HUDEP-2 (cell line): ENCODE data around the gene RTRAF.

ENCODE experiments used
- DNase-seq, 76 experiments: peaks; one replicate each; lab custom pipeline; 2025; ENCODE audit not compliant: unreplicated experiment in 76 of 76; lab: John Stamatoyannopoulos, UW

Gene RTRAF

DNA sequence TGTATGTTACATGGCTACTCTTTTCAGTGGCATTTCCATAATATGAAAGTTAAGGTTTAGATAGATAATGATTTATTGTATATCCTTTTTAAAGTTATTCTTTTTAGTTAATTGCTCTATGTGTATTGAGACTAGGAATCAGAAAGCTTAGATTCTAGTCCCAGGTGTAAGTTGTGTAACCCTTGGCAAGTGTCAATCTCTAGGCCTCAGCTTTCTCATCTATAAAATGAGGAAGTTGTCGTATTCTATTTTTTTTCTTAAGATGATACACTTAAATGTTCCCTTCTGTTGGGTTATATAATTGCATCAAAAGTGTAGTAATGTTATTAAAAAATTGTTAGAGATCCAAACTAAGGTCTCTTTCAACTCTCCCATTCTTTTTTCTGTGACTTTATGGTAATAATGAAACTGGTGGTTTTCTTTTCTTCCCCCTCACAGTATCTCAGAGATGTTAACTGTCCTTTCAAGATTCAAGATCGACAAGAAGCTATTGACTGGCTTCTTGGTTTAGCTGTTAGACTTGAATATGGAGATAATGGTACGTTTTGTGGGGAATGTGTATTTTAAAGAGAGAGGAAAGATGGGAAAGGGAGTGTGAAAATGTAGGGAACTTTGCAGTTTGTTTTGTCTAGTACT lies 4.1 kb downstream of the RTRAF start:
- no peak for DNase-seq

DNA sequence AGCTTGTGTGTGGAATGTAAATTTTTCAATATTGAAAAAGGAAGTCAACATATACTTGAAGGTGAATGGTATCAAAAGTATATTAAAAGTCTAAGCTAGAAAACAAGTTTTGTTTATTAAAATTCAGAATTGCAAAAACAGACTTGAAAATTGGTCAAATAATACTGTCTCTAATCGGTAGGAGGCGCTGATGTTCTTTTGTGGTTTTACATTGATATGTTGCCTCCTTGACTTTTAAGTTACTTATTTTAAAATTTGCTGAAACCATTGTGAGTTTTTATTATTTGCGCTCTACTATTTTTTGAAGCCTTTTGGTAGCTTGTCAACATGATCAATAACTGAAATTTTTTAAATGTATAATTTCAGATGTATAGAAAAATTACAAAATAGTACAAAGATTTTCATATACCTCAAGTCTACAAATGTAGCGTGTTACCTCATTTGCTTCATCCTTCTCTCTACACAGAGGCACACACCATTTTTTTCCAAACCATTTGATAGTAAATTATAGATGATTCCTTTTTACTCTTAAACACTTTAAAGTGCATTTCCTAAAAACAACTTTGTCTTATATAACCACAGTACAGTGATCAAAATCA lies 6.9 kb downstream of the RTRAF start:
- DNase-seq = peak in 14 of 76 experiments; percentile 3 to 33 (median 13)

DNA sequence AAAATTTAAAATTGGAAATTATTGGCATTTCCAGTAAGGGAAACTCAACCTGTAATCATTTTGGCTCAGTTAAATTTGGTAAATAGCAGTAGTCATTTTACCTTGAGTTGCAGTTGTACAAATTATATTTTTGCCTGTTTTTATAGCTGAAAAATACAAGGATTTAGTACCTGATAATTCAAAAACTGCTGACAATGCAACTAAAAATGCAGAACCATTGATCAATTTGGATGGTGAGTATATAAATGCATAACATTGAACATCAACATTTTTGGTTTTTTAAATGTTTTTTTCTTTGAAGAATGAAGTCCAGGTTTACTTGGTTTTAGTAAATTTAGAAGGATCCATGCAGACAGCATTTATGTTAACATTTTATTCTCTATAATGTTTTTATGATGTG lies 9.0 kb downstream of the RTRAF start:
- no peak for DNase-seq

DNA sequence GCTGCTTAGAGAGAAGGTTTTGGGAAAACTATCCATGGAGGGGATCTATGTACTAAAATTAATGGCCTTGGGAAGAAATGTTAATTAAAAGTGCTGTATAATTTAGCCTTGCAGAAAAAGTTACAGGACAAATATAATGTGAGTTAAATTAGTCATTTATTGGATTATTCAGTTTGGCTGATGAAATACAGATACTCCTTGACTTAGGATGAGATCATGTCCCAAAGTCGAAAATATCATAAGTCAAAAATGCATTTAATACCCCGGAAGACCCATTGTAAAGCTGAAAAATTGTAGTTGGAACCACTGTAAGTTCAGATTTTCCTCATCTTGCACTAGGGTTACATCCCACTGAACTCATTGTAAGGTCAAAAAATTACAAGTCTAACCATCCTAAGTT lies 9.7 kb downstream of the RTRAF start:
- no peak for DNase-seq

DNA sequence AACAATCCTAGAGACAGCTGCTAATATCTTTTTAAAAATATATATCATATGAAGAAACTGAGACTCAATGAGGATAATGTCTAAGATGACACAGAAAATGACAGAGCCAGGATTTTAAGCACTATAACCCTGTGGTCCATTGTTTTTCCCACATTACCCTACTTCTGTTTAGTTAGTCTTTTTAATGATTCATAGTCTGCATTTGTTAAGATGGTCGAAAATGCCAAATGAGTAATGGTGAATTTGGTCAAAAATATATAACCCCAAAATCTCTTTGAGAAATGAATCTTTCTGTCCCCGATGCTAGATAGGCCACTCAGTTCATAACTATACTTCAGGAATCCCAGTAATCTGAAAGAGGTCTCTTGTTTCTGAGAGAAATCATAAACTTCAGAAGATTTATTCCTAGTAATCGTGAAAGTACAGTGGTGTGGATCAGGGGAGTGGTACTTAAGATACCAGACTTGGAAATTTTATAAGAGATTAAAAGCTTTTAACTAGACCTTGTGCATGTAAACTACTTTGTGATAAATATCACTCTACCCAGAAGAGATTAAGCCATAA lies 10.8 kb downstream of the RTRAF start:
- DNase-seq = no peak

DNA sequence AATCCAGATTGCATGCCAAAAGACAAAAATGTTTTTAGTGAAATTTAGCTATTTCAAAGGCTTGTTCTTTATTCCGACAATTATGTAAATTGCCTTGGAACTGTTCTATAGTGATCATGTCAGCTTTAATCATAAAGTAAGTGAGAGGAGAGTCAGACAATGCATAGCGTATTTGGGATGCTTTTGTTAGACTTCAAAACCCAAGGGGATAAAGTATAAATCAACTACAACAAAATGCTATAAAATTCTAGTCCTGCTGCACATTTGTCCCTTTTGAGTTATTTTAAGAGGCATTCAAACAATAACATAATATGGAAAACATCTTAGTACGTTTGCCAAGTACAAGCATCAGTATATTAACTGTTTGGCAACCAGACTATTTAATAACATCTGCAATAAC lies 11.3 kb downstream of the RTRAF start:
- no peak for DNase-seq

DNA sequence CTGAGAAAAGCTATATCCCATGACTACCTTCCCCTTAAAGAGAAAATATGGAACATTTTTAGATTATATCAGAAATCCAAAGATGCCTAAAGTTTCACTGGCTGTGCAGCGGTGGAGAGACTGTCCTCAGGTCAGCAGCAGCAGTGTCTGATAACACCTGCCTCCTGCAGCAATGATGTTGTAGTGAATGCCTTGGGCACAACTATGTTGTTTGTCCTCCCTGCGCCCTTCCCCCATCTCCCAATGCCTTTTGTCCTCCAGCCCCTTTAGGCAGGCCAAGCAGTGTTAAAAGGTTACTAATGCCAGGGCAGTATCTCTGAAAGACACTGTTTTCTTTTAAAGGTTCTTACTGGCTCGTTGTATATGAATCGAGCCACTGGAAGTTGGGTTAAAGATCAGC lies 13.2 kb downstream of the RTRAF start:
- DNase-seq = no peak

DNA sequence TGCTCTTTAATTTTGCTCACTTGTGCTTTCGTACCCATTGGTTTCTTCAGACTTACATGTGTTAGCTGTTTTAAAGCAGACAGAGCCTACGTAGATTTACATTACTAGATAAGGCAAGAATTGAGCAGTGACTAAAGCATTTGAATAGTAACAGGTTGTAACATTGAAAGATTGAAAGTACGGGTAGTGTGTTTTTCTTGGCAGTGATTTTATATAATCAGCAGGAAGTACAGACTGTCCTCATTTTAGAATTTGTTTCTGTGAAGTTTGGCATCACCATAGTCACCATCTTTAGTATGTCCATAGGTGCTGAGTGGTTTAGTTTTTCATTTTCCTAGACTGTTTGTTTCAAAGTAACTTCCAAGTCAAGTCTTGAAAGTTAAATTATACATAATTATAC lies 14.0 kb downstream of the RTRAF start:
- DNase-seq = no peak

DNA sequence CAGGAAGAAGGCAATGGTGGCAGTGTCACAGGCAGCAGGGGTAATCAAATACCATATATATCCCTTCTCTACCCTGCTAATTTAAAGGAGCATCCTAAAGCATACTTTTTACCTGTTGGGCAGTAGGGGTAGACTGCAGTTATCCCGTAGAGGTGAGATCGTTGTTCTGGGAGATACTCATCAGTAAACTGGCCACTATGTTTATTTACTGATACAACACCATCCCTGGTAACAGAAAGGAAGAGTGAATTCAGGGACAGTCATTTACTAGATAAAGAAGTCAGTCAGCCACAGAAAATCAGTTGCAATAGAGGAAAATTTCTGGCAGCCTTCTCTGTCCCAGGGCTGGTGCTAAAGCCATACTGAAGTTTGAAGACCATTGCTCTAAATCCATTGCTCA lies 16.3 kb downstream of the RTRAF start:
- no peak for DNase-seq

DNA sequence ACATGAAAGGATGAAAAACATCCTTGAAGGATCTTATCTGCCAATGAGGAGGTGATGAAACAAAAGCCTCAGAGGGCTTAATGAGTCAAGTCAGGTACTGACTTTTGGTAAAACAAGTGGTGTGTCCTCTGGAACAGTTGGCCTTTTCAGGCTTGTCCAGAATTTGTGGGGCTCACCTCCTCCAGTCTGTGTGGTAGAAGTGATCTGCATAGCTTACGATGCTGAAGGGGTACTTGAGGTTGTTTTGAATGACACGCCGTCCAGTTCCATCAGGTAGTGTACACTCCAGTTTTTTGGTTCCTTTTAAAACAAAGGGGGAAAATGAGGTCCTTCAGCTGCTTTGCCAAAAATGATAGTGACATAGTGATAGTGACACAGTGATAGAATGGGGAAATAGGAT lies 17.0 kb downstream of the RTRAF start:
- DNase-seq = no peak

DNA sequence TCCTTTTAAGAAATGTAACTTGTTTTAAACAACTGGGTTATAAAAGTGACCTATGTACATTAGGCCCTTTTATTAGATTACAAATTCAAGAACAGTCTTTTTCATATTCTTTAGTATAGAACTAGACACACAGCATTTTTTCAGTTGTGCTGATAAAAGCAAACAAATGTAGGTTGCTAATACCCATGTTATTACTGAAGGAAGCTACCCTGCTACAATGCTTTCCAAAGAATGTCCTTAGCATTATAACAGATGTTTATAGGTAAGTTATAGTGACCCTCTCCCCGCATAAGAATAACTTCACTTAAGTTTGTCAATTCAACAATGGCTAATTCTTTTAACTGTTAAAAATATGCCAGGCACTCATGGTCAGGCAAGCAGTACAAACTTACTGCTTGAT lies 17.9 kb downstream of the RTRAF start:
- no peak for DNase-seq

DNA sequence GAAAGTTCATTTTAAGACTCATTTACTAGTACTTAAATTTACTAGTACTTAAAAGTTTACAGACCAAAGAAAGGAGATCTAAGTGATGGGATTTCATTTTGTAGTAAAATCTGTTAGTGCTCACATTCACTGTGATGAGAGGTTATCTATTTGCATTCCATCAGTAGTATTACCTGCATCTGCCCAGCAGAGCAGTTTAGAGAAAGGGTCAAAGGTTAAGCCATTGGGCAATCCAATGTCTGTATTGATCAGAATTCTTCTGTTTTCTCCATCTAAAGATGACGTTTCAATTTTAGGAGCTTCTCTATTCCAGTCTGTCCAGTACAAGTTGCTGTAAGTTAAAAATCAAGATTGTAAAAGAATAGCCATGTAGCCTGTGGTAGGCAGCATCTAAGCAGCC lies 18.3 kb downstream of the RTRAF start:
- no peak for DNase-seq

DNA sequence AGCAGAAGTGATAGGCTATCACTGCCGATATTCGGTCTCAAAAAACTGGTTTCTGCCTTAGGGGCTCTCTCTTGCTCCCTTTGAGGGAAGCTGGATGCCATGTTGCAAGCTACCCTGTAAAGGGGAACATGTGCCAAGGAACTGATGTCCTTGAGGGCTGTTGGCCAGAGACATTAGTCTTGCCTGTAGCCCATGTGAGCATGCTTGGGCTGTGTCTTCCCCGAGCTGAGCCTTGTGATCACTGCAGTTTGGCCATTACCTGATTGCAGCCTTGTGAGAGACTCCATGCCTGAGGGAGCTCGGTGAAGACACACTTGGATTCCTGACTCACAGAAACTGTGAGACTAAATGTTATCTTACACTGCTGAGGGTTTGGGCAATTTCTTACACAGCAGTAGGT lies 18.8 kb downstream of the RTRAF start:
- no peak for DNase-seq

DNA sequence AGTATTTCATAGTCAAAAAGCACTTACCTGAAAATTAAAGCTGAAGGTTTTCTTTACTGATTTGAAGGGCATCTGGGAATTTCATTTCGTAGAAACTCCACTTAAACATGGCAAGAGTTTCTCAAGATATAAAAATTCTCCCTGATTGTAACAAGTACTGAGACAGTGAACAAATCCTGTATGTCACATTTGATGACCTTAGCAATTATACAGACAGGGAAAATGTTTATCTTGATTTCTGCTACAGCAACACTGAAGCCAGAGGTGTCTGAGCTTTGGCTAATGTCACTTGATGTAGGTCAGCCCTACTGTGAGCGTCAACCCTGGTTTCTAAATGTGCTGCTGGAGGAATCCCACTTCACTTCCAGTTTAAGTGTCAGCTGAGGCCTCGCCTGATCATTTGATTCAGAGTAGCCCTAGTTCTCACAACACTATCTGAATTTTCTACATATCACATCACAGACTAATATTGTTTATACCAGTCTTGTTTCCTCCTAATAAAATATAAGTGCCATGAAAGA lies 20.9 kb downstream of the RTRAF start:
- no peak for DNase-seq

DNA sequence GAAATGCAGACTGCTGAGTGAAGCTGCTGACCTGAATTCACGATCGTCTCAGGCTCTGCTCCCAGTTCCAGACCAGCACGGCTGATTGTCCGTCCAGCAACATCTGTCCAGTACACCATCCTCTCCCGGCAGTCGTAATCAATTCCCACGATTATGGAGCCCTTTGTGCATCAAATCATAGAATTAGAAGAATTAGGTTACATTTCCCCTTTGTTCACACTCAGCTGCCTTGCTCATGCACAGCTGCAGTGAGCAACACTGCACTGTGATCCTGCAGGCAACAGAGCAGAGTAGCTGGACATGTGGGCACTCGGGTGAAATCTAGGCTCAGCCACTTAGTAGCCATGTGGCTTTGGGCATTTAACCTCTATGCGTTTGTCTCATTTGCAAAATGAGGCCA lies 22.2 kb downstream of the RTRAF start:
- no peak for DNase-seq

DNA sequence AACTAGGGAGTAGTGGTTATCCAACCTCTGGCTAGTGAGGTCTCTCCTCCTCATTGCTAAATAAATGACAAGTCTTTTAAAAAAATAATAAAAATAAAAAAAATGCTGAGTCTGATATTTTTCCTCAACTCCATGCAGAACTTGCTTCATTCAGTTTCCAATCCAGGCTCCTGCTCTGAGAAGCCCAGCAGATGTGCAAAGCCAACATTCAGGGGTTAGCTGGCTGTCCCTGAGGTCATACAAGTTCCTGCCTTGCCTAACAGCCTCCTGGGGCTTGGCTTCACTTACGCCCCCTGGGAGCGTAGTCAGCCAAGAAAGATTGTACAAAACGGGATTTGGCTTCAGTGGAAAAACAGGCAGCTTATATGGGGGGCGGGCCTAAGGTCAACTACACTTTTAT lies 23.3 kb downstream of the RTRAF start:
- DNase-seq = no peak

DNA sequence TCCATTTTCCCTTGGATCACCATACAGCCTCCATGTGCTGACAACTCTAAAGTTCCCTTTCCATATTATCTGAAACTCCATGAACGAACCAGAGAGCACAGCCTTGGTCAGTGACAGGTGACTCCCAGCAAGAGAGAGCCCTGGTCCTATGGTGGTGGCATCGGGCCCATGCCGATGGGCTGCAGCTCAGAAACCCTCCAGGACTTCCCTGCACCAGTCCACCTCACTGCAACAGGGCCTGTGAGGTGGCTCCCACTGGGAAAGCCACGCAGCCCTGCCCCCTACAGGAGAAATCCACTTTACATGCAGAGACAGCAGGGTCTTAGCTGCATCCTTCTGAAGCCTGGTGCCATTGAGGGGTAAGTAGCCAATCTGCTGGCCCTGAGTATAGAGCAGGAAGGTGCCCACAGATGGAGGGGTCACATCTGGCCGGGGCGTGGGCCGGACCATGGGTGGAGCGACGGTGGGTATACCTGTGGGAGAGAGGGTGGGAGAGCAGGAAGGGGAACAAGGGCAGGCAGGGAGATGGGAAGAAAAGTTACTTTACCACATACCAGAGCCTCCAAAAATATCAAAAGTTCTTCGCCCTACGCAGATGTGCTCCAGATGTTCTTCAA lies 24.7 kb downstream of the RTRAF start:
- peak in 9 of 76 experiments; percentile 2 to 23 (median 15) for DNase-seq

DNA sequence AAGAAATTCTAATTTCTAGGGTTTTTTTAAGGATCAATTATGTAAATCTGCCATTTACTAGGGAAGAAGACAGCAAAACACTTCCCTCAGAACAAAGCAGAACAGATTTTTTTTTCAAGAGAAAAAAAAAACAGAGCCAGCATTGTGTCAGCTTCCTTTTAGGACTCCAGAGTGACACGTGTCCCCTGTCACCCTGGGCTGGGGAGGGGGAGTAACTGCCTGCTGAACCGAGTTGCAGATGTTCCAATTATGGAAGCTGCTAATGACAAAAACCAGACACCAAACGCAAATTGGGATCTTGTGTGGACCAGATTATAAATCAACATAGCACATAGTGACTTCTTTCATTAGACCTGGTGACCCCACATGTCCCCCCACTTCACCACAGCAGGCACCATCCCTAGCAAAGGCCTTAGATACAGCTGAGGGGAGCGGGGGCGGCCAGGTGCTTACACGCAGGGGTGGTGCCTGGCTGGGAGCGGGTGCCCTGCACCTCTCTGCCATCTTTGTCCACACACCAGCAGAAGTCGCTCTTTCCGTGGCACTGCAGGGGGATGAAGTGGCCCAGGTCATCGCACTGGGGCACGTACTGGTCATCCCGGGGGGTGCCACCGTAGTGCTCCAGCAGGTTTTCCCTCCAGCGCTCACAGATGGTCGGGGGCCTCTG lies 25.4 kb downstream of the RTRAF start:
- no peak for DNase-seq

DNA sequence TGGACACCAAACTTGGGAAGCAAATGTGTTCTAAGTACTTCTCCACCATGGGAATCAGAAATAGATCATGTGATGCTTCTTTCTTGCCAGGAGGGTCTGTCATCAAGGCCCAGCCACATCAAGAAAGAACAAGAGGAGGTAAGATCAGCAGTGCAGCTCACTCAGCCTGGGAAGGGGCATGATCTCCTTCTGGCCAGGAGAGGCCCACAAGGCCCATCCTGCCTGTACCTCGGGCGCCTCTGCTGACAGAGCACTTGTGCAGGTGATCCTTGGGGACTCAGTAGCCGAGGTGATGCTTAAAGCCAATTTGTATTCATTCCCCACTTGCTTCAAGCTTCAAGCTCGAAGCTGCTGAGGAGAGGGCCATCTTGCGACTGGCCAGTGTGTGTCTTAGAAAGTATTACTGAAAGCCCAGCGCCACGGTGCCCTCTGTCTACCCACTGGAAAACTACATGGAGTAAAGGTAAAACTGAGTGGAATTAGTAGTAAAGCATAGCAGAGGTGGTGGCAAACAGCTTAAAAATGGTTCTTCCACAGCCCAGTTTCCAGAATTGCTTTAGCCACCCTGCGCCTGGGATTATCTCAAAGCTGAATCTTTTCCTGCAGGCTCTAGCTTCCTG lies 26.2 kb downstream of the RTRAF start:
- peak in 21 of 76 experiments; percentile 3 to 32 (median 10) for DNase-seq

DNA sequence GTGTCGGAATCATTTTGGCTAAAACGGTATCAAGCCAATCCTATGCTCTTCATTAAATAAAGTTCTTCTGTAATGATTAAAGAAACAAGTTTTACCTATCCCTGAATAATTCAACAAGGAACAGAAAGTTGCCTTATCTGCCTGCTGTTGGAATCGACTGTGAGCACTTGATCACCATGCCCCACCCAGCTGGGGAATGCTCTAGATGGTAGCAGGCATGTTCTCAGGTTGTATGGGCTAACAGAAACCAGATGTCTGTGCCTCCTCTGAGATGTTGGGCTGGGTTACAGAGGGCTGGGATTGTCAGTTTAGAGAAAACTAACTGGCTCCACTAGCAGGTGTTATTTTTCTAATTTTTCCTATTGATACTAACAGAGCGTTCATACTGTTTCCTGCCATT lies 28.9 kb downstream of the RTRAF start:
- peak in 35 of 76 experiments; percentile 2 to 46 (median 24) for DNase-seq

DNA sequence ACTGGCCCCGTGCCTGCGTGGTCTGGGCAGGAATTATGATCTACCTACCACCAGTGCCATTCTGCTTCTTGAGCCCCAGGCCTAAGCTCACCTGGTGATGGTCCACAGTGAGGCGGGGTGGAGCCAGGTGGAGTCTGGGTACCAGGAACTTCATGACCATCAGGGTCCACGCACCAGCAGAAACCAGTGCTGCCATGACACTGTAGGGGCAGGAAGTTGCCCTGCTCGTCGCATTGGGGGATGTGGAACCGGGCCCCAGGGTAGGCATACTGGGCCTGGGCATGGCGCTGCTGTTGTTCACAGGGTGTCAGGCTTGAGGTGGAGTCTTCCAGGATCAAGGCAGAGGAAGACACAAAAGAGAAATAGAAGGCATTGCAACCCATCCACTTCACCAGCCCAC lies 29.6 kb downstream of the RTRAF start:
- no peak for DNase-seq
